Thyroid gland (tissue), 4 donors: ENCODE results near the gene TMEM273.

Experiments used
- POLR2A ChIP-seq, 2 donors: fragments of 450-650 bp; IDR thresholded peaks; one replicate each; pipeline ENCODE4 v1.6.1; 2017; ENCODE audit warnings: antibody characterized with exemption in 2 of 2, mild to moderate bottlenecking in 2 of 2, moderate library complexity in 1 of 2
- TF ChIP-seq, protein P1 (sequence below), 6 experiments: fragments of 200-600 bp in 3 of 6; fragments of 450-650 bp in 3 of 6; sonication (generic) in 3 of 6; IDR thresholded peaks; one replicate each; pipeline ENCODE4 v1.5.1; 2016 to 2019; ENCODE audit warnings: antibody characterized with exemption in 6 of 6, mild to moderate bottlenecking in 2 of 6, inconsistent platforms in 1 of 6, moderate library complexity in 1 of 6

DNA sequence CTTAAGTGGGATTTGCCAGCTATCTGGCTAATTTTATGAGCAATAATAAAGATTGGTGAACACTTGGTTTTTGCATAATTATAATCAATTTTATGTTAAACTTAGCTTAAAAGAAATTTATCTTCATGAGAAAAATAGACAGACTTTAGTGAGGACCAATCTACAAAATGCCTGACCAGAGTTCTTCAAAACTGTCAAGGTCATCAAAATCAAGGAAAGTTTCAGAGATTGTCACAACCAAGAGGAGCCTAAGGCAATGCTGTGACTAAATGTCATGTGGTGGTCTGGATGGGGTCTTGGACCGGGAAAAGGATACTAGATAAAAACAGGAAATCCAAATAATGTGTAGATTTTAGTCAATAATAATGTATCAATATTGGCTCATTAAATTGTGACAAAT, 36.7 kb downstream of the TMEM273 start:
- TF ChIP-seq, protein P1, sequence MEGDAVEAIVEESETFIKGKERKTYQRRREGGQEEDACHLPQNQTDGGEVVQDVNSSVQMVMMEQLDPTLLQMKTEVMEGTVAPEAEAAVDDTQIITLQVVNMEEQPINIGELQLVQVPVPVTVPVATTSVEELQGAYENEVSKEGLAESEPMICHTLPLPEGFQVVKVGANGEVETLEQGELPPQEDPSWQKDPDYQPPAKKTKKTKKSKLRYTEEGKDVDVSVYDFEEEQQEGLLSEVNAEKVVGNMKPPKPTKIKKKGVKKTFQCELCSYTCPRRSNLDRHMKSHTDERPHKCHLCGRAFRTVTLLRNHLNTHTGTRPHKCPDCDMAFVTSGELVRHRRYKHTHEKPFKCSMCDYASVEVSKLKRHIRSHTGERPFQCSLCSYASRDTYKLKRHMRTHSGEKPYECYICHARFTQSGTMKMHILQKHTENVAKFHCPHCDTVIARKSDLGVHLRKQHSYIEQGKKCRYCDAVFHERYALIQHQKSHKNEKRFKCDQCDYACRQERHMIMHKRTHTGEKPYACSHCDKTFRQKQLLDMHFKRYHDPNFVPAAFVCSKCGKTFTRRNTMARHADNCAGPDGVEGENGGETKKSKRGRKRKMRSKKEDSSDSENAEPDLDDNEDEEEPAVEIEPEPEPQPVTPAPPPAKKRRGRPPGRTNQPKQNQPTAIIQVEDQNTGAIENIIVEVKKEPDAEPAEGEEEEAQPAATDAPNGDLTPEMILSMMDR (IDR thresholded peaks at IDR 0.05), result no peak
- TF ChIP-seq POLR2A (IDR thresholded peaks at IDR 0.05), result no peak
